Lower leg skin (tissue), 3 donors: ENCODE measurements around the gene FTL.

Experiments used
- POLR2A ChIP-seq, 2 donors: fragments of 450-650 bp; IDR thresholded peaks; one replicate each; pipeline ENCODE4 v1.6.1; 2016 to 2017; ENCODE audit warnings: antibody characterized with exemption in 2 of 2, mild to moderate bottlenecking in 1 of 2, moderate library complexity in 1 of 2
- TF ChIP-seq, protein P1 (sequence below), 3 donors: fragments of 450-650 bp; IDR thresholded peaks; one replicate each; pipeline ENCODE4 v1.5.1; 2016; ENCODE audit warnings: antibody characterized with exemption in 3 of 3, mild to moderate bottlenecking in 3 of 3, moderate library complexity in 2 of 3

DNA sequence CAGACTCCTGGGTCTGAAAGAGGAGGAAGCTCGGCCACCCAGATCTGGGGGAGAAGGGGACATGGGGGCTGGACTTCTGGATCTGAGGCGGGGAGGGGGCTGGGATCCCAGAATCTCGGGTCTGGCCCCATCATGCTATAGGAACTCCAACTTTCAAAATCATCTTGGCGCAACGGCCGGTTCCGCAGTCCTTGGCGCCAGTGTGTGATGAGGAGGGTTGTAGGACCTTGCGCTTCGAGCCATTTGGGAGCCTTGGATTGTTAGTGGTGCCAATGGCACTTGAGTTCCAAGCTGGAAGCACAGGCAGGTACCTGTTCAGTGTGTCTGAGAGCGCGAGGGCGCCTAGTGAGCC, 28.9 kb downstream of the FTL start:
- TF ChIP-seq, protein P1, sequence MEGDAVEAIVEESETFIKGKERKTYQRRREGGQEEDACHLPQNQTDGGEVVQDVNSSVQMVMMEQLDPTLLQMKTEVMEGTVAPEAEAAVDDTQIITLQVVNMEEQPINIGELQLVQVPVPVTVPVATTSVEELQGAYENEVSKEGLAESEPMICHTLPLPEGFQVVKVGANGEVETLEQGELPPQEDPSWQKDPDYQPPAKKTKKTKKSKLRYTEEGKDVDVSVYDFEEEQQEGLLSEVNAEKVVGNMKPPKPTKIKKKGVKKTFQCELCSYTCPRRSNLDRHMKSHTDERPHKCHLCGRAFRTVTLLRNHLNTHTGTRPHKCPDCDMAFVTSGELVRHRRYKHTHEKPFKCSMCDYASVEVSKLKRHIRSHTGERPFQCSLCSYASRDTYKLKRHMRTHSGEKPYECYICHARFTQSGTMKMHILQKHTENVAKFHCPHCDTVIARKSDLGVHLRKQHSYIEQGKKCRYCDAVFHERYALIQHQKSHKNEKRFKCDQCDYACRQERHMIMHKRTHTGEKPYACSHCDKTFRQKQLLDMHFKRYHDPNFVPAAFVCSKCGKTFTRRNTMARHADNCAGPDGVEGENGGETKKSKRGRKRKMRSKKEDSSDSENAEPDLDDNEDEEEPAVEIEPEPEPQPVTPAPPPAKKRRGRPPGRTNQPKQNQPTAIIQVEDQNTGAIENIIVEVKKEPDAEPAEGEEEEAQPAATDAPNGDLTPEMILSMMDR (IDR thresholded peaks at IDR 0.05) = no peak
- no peak for TF ChIP-seq POLR2A (IDR thresholded peaks at IDR 0.05)
